ENCODE results near the gene VN1R5.
"Not testable (repeated sequence)": the region's sequence is repeated elsewhere in the genome, so short reads cannot be mapped to it uniquely, and the experiment has no call there.

The VN1R5 gene
- total RNA-seq, result 0 reads per million in 2 experiments

DNA sequence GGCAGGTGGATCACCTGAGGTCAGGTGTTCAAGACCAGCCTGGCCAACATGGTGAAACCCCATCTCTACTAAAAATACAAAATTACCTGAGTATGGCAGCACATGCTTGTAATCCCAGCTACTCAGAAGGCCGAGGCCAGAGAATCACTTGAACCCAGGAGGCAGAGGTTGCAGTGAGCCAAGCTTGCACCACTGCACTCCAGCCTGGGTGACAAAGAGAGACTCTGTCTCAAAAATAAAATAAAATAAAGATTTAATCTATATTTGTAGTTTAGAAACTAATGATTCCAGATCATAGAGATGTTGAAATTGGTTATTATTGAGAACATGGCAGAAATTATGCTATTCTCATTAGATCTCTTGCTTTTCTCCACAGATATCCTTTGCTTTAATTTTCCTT is at the start of gene VN1R5:
Gene VN1R5 (plus strand): TSS at position 301 of the 400 bp plus-strand sequence.
- not testable (repeated sequence) for DNase-seq (ENCODE audit: low read depth)

DNA sequence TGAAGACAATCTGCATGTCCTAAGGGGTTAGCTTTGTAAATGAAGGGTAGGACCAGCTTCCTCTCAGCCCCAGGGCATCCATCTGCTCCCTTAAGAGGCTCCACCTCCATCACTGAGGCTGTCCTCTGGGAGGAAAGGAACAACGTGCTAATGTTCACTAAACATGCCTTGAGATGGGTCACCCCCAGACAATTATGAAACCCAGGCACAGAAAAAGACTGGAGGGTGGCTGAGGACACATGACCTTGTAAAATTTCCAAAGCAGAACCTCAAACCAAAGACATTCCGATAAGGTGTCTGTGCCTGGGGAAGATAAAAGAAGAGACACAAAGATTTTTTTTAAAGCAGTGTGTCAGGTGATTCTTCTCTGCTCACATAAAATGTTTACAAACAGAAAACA is 46.5 kb upstream of the VN1R5 start:
- DNase-seq (ENCODE audit: low read depth), result no peak

- no peak for DNase-seq (ENCODE audit: low read depth)
These were observed 45.9 kb upstream of the VN1R5 start for GRCh38 chr1:247210062-247210375.

DNA sequence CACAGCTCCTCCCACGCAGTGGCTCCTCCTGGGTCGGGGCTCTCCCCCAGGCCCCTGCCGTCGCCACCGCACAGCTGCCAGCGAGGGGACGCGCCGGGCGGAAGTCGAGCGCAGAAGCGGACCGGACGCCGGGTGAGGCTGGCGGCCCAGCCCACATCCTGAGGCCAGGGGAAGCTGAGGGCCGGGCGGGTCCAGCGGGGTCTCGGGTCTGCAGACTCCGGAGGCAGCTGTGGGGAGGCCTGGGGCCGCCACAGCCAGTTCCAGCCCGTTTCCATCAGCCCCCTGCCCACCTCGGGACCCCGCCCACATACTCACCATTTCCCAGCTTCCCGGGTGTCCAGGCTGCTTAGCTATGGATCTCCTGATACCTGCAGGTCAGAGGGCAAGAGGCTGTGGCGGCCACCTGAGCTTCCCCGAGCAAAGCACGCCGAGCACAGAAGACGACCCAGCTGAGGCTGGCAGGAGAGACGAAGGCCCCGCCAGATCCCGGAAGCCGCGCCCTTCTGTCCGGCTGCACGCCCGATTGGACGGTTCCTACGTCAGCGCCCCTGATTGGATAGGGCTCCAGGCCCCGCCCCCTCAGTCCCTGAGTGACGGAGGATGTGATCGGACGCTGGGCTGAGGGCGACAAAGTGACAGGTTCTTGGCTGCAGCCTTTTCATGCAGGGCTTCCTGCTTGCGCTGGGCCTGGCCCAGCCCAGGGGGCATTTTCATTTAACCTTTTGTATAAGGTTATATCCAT is 45.3 kb upstream of the VN1R5 start:
- DNase-seq (ENCODE audit: low read depth), result peak; percentile 91

- DNase-seq (ENCODE audit: low read depth), result no peak
These were observed 44.5 kb upstream of the VN1R5 start for GRCh38 chr1:247211339-247211738.

DNA sequence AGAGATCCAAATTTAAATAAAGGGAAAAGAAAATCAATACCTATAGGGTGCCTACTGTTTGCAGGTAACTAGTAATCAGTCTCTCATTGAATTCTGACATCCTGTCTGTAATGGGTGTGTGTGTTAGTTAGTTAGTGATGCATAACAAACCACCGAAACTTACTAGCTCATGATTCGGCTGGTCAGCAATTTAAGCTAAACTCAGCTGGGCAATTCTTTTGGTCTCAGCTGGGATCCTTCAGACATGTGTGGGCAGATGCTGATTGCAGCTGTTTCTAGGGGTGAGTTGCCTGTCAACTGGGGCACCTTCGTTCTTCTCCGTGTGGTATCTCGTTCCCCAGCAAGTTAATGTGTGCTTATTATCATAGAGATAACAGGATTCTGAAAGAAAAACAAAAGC is 43.9 kb upstream of the VN1R5 start:
- DNase-seq (ENCODE audit: low read depth), result no peak

DNA sequence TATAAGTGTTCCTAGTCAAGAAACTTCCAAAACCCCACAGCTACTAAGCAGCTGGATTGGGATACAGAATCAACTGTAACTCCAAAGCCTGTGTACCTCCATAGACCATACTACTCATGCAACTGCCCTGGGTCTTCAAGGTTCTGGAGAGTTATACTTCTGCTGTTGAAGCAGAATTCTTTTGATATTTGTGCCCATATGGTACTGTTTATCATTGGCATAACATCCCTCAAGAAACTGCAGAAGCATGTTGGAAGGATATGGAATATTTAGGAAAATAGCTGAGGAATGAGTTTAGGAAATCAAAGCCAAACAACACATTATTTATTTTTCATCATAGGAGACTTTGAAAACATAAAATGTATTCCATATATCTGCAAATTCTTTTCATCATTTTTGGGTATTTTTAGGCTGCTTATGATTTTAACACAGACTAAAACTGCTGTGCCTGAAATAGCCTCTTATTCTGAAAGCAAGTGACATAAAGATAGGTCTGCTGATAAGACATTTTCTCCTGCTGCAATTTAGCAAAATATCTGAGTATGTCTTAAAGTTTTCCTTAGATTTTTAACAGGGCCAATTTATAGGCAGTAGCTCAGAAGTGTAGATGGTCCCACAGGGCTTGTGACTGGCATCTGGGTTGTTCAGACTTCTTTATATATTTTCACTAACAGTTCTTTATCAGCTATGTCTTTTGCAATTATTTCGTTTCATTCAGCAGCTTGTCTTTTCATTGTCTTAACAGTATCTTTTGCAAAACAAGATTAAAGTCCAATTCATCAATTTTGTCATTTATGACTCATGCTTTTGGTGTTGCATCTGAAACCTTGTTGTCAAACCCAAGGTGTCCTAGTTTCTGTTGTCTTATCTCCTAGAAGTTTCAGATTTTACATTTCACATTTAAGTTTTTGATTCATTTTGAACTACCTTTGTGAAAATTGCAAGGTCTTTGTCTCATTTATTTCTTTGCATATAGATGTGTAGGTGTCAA is 43.0 kb upstream of the VN1R5 start:
- DNase-seq (ENCODE audit: low read depth), result no peak

DNA sequence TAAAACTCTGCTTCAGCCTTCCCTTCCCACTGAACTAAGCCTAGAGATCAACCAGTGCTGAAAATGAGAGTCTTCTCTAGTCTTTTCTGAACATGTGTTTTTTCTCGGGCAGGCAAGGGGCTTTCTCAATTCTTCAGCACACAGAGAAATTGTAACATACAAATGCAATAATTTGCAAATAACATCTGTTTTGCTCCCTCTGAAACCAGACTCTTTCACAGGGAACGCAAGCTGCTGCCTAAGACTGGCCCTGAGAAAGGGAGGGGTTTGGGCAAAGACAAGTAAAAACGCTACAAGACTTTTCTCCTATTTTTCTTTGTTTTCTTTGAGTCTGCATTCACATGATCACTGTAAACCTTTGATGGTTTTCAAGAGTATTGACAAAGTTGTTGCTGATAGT is 39.6 kb upstream of the VN1R5 start:
- no peak for DNase-seq (ENCODE audit: low read depth)

- DNase-seq (ENCODE audit: low read depth), result no peak
These were observed 37.7 kb upstream of the VN1R5 start for GRCh38 chr1:247218121-247218651.

DNA sequence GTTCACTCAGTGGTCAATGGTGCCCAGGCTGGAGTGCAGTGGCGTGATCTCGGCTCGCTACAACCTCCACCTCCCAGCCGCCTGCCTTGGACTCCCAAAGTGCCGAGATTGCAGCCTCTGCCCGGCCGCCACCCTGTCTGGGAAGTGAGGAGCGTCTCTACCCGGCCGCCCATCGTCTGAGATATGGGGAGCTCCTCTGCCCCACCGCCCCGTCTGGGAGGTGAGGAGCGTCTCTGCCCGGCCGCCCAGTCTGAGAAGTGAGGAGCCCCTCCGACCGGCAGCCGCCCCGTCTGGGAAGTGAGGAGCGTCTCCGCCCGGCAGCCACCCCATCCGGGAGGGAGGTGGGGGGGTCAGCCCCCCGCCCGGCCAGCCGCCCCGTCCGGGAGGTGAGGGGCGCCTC is 35.6 kb upstream of the VN1R5 start:
- DNase-seq (ENCODE audit: low read depth), result not testable (repeated sequence)

GRCh38 chr1:247222840-247223239 is 33.0 kb upstream of the VN1R5 start:
- no peak for DNase-seq (ENCODE audit: low read depth)

DNA sequence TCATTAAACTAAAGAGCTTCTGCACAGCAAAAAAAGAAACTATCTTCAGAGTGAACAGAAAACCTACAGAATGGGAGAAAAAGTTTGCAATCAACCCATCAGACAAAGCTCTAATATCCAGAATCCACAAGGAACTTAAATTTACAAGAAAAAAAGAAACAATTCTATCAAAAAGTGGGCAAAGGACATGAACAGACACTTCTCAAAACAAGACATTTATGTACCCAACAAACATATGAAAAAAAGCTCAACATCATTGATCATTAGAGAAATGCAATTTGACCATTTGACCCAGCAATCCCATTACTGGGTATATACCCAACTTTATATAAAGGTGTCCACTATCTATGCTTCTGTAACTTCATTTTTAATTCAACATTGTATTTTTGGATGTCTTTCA is 31.1 kb upstream of the VN1R5 start:
- no peak for DNase-seq (ENCODE audit: low read depth)

DNA sequence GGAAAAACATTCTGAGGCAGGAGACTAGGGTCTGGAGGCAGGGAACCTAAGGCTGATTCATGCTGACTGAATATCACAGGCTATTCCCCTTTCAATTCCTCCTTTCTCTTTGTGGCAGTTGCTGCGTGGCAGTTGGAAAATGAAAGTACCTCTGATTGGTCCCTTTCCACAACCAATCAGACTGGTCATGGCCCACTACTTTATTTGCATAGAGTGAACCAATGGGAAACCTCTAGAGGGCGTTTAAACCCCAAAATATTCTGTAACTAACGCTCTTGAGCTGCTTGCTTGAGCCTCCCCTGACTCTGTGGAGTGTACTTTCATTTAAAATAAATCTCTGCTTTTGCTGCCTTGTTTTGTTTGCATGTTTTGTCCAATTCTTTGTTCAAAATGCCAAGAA is 27.7 kb upstream of the VN1R5 start:
- DNase-seq (ENCODE audit: low read depth), result no peak

- no peak for DNase-seq (ENCODE audit: low read depth)
These were observed 14.2 kb upstream of the VN1R5 start for GRCh38 chr1:247241691-247242090.

- DNase-seq (ENCODE audit: low read depth), result no peak
These were observed 12.2 kb upstream of the VN1R5 start for GRCh38 chr1:247243524-247244137.

GRCh38 chr1:247246325-247247115 is 9.4 kb upstream of the VN1R5 start:
- no peak for DNase-seq (ENCODE audit: low read depth)

GRCh38 chr1:247247568-247247967 is 8.3 kb upstream of the VN1R5 start:
- DNase-seq (ENCODE audit: low read depth), result no peak

DNA sequence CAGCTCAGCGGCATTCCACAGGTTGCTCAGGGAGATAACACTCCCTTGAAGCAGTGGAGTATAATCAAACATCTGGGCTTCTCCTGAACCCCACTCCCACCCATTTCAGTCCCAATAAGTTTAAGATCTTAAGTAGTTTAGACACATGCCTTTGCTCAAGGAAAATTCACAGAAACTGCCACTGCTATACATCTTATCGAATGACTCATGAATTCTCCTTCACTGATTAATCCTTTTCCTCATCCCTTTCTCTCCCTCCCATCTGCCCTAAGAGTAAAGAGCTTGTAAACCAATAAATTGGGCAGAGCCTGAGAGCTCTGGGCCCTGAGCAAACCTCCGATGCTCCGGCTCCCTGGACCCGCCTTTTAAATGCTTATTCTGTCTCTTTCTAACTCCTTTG is 10.2 kb downstream of the VN1R5 start:
- DNase-seq (ENCODE audit: low read depth), result no peak

DNA sequence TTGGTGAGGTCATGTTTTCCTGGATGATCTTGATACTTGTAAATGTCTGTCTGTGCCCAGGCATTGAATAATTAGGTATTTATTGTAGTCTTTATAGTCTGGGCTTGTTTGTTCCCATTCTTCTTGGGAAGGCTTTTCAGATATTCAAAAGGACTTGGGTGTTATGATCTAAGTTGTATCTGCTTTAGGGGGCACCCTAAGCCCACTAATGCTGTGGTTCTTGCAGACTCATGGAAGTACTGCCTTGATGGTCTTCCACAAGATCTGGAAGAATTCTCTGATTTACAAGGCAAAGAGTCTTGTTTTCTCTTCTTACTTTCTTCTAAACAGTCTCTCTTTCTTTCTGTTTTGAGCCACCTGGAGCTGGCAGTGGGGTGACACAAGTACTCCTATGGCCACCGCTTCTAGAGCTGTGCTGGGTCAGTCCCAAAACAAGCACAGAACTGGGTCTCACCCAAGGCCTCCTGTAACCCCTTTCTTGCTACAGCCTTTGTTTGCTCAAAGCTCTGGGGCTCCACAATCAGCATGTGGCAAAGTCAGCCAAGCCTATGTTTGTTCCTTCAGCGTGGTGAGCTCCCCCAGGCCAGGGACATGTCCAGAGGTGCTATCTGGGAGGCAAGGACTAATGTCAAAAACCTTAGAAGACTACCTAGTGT is 12.6 kb downstream of the VN1R5 start:
- DNase-seq (ENCODE audit: low read depth), result no peak

GRCh38 chr1:247269133-247269532 is 13.3 kb downstream of the VN1R5 start:
- no peak for DNase-seq (ENCODE audit: low read depth)

DNA sequence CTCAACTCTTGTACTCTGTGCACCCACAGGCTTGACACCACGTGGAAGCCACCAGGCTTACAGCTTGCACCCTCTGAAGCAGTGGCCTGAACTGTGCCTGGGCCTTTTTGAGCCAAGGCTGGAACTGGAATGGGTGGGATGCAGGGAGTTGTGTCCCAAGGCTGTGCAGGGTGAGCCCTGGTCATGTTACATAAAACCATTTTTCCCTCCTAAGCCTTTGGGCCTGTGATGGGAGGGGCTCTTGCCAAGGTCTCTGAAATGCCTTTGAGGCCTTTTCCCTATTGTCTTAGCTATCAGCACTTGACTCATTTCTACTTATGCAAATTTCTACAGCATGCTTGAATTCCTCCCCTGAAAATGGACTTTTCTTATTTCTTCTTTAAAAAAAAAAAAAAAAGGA is 14.1 kb downstream of the VN1R5 start:
- no peak for DNase-seq (ENCODE audit: low read depth)

Data from T follicular helper cell (primary cell).